Cardiac muscle cell (in vitro differentiated cells and primary cell): ENCODE results near the gene SLF2. TPM values are rescaled to one million over a fixed set of nuclear protein-coding genes. Genes with fewer than 3 reads are reported as not detected.

Source experiments
- DNase-seq, 2 donors: peaks; one replicate each; pipeline versions ENCODE4 v3.0.0 to v3.0.0-alpha.2; 2010 to 2017; ENCODE audit warnings: low read depth in 1 of 2, low spot score in 1 of 2
- H3K27ac ChIP-seq: fragments of 200-600 bp; sonication (generic); 2 replicates; pipeline ENCODE4 v1.5.1; 2016
- H3K27me3 ChIP-seq: fragments of 200-600 bp; sonication (generic); 2 replicates; pipeline ENCODE4 v1.6.0; 2016; ENCODE audit warnings: control low read depth
- H3K36me3 ChIP-seq: fragments of 200-600 bp; sonication (generic); 2 replicates; pipeline ENCODE4 v1.5.1; 2016; ENCODE audit warnings: control low read depth
- H3K4me1 ChIP-seq: fragments of 200-600 bp; sonication (generic); 2 replicates; pipeline ENCODE4 v1.8.1; 2017; ENCODE audit warnings: low read depth, mild to moderate bottlenecking, mixed run types
- H3K4me3 ChIP-seq: fragments of 200-600 bp; sonication (generic); 2 replicates; pipeline ENCODE4 v1.5.1; 2016; ENCODE audit warnings: mild to moderate bottlenecking
- H3K9me3 ChIP-seq: fragments of 200-600 bp; sonication (generic); 2 replicates; pipeline ENCODE4 v1.5.1; 2017; ENCODE audit warnings: low read depth, mild to moderate bottlenecking, control low read depth
- polyA plus RNA-seq: library from polyadenylated mRNA; unstranded; fragments of >200 nt; fragmentation: Nextera tagmentation; extraction: Ambion mirVana; gene quantifications from 2 replicates; pipeline ENCODE4 v1.2.1, GENCODE V29; 2016
- total RNA-seq: library from RNA; depleted of rRNA; stranded (reverse); fragments of >200 nt; gene quantifications from 2 replicates; pipeline ENCODE4 v1.2.3, GENCODE V29; 2016
- TF ChIP-seq, protein P1 (sequence below): IDR thresholded peaks from 2 replicates; pipeline ENCODE4 v1.5.1; 2012; ENCODE audit warnings: low read depth, mild to moderate bottlenecking, low read length

SLF2 gene
- total and polyA plus RNA-seq, 2 experiments from 2014 or later: 33.7 to 37.8 TPM

GRCh38 chr10:100993986-100994708 is 81.4 kb downstream of the SLF2 start:
- TF ChIP-seq, protein P1, sequence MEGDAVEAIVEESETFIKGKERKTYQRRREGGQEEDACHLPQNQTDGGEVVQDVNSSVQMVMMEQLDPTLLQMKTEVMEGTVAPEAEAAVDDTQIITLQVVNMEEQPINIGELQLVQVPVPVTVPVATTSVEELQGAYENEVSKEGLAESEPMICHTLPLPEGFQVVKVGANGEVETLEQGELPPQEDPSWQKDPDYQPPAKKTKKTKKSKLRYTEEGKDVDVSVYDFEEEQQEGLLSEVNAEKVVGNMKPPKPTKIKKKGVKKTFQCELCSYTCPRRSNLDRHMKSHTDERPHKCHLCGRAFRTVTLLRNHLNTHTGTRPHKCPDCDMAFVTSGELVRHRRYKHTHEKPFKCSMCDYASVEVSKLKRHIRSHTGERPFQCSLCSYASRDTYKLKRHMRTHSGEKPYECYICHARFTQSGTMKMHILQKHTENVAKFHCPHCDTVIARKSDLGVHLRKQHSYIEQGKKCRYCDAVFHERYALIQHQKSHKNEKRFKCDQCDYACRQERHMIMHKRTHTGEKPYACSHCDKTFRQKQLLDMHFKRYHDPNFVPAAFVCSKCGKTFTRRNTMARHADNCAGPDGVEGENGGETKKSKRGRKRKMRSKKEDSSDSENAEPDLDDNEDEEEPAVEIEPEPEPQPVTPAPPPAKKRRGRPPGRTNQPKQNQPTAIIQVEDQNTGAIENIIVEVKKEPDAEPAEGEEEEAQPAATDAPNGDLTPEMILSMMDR: peak; percentile 74
- Histone ChIP-seq H3K36me3 (peaks cover 13% of the 10 kb centered on the region), H3K27me3 (no peaks in the 10 kb centered on the region), H3K4me1 (peaks cover 4% of the 10 kb centered on the region), H3K27ac (no peak overlapping the region), H3K9me3 (no peaks in the 10 kb centered on the region), H3K4me3 (no peak overlapping the region)
- peak; percentile 48 to 55 for DNase-seq

- no peaks in the 10 kb centered on the region for H3K27me3 ChIP-seq
- H3K36me3 ChIP-seq: peaks cover 11% of the 10 kb centered on the region
- TF ChIP-seq, protein P1: no peak
- H3K27ac ChIP-seq: no peak overlapping the region
- H3K9me3 ChIP-seq: no peaks in the 10 kb centered on the region
- no peak overlapping the region for H3K4me3 ChIP-seq
- H3K4me1 ChIP-seq: peaks cover 4% of the 10 kb centered on the region
- DNase-seq: no peak
Observed at GRCh38 chr10:100995181-100995580, 82.4 kb downstream of the SLF2 start.

- H3K4me1 ChIP-seq: peaks cover 14% of the 10 kb centered on the region
- no peaks in the 10 kb centered on the region for H3K9me3 ChIP-seq
- peak in 1 of 2 donors; percentile 74 for DNase-seq
- H3K36me3 ChIP-seq: no peaks in the 10 kb centered on the region
- no peaks in the 10 kb centered on the region for H3K27me3 ChIP-seq
- TF ChIP-seq, protein P1: no peak
- peak overlapping the region; percentile 73 for H3K4me3 ChIP-seq
- H3K27ac ChIP-seq: peak overlapping the region; percentile 99
Observed at GRCh38 chr10:100996678-100997359, 84.1 kb downstream of the SLF2 start.

GRCh38 chr10:100997360-100998182 is 84.8 kb downstream of the SLF2 start:
- TF ChIP-seq, protein P1: peak; percentile 93
- Histone ChIP-seq H3K27ac (peak overlapping the region; percentile 99), H3K4me3 (peak overlapping the region; percentile 73), H3K36me3 (no peaks in the 10 kb centered on the region), H3K27me3 (no peaks in the 10 kb centered on the region), H3K4me1 (peaks cover 14% of the 10 kb centered on the region), H3K9me3 (no peaks in the 10 kb centered on the region)
- peak; percentile 84 to 86 for DNase-seq

DNA sequence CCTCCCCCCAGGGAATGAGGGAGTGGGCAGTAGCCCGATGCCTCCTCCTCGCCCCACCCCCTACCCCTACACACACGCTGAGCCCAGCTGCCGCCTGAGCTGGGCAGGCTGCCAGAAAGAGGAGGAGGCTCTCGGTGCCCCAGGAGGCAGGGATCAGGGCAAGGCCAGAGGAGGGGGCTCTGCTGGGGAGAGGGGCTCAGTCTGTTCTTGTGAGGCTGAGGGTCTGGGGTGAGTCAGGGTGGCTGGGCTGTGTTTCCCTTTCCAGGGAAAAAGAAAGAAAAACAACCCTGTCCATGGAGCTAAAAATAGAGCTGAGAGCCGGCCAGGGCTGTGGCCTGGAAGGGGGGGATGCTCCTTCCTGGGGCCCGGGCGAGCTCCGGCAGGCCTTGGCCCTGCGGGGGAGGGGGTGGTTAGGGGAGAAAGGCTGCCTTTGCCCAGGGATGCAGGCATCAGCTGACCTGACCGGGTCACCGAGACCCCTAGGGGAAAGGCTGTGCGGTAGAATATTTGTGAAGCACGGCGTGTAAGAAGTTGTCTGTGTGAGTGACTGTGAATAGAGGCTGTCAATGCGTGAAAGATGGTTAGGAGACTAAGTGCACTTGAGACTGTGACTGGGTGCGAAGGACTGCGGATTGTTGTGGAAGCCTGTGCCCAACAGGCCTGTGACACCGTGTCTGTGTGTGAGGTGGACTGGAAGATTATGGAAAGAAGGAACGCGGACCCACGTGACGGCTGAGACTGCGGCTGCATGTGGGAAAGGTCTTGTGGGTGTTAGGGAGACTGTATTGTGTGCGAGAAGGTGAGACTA is 85.6 kb downstream of the SLF2 start:
- Histone ChIP-seq H3K4me1 (peaks cover 14% of the 10 kb centered on the region), H3K9me3 (no peaks in the 10 kb centered on the region), H3K27ac (peak overlapping the region; percentile 99), H3K36me3 (peaks cover 5% of the 10 kb centered on the region), H3K27me3 (no peaks in the 10 kb centered on the region), H3K4me3 (peak overlapping the region; percentile 73)
- TF ChIP-seq, protein P1: no peak
- peak; percentile 89 for DNase-seq
